Measurements from ENCODE around the gene NR5A1. TPM values are rescaled to one million over a fixed set of nuclear protein-coding genes. Genes with fewer than 3 reads are reported as not detected.

Gene NR5A1
- total RNA-seq (2014; rRNA removed; shearing (Covaris generic)) (not detected in 2 replicates), polyA plus RNA-seq (2016; fragmentation: Nextera tagmentation; extraction: Ambion mirVana) (not detected in 2 replicates)

DNA sequence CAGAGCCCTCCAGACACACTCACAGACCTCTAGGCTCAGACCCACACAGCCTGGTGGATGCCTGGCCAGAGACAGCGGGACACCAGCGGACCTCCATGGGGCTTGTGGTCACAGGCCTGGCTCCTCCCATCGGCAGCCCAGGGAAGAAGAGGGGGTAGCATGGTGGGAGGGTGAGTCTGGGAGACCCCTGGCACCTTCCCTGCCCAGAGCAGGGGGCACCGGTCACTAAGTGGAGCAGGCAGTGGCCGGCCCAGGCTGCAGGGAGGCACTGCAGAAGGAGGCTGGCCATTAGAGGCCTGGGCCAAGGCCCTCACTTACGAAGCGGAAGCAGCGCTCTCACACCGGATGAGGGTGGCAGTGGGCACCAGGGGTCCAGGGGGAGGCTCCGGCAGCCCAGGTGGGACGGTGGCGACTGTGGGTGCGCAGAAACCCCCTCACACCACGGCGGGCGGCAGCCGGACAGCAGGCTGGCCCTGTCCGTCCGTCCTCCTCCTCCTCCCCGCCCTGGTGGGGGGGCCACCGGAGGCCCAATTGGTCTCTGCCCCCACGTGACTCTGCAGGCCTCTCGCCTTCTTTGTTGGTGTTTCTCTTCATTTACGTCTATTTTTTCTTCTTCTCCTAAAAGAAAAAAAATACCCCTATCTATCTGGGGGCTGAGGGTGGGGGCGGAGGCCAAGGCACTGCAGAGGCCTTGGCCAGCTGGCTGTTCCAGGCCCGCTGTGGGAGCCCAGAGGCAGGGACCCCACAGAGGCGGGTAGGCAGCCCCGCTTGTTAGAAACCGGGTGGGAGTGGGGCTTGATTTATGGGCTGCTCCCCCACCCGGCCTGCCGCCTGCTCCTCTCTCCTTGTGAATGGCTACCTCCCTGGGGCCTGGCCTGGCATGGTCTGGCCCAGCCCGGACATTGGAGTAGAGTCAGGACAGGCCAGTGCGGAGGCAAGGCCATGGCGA lies at the start of gene NR5A1:
TSS of gene NR5A1 (minus strand) at position 469 of the 949 bp plus-strand sequence. CDS start 4,004 bp downstream, outside the sequence.
- no peaks in the 10 kb centered on the region for H3K4me1 ChIP-seq (ENCODE audit: insufficient read depth)
- WGBS, 2 experiments (ENCODE audit: low coverage in 1 of 2, low lambda C conversion rate in 2 of 2, missing lambda C conversion rate in 2 of 2), result 86 to 90% methylated on average over 25 to 32 of the region's 34 CpGs
- no peaks in the 10 kb centered on the region for H3K36me3 ChIP-seq (ENCODE audit: low read depth)
- in situ Hi-C loops (cut with MboI), result no loop called here
- H3K4me2 ChIP-seq (ENCODE audit: unreplicated experiment), result no peak within 1 kb of the TSS
- H3K4me3 ChIP-seq, result no peak within 1 kb of the TSS
- DNase-seq, result no peak
- H4K20me1 ChIP-seq (ENCODE audit: insufficient read depth), result no peaks in the 10 kb centered on the region
- no peaks in the 10 kb centered on the region for H3F3A ChIP-seq (ENCODE audit: insufficient read depth)
- TF ChIP-seq EZH2phosphoT487 (IDR thresholded peaks at IDR 0.05; ENCODE audit: insufficient read depth, low read depth) (no peak), EZH2 (IDR thresholded peaks at IDR 0.05; ENCODE audit: insufficient read depth, poor library complexity, severe bottlenecking) (no peak)
- H2AFZ ChIP-seq, result no peak within 1 kb of the TSS
- H3K79me2 ChIP-seq (ENCODE audit: insufficient read depth), result no peaks in the 10 kb centered on the region
- no peaks in the 10 kb centered on the region for H3K9me2 ChIP-seq (ENCODE audit: insufficient read depth)
- no peak within 1 kb of the TSS for H3K27ac ChIP-seq
- no peak within 1 kb of the TSS for H3K9ac ChIP-seq
- no peaks in the 10 kb centered on the region for H3K9me3 ChIP-seq (ENCODE audit: low read depth)
- peaks cover 34% of the 10 kb centered on the region for H3K27me3 ChIP-seq (replicated peaks; ENCODE audit: insufficient read depth)

DNA sequence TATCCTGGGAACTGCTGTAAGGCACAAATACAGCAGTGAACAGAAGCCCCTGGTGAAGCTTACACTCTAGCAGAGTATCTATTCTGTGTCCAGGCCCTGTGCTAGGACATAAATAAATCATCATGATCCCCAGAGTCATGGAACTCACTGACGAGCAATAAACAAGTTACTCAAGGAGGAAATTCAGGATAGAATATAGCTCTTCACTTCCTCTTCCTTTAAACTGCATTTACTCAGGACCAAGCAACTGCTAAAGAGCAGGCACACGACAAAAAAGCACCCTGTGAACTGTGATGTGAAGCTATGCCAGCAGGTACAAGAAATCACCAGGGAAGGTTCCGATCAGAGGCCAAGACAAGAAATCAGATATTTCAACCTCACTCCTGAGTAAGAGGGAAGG lies 47.8 kb upstream of the NR5A1 start:
- no peak overlapping the region for H3K4me3 ChIP-seq
- H3K9me2 ChIP-seq (ENCODE audit: insufficient read depth), result no peaks in the 10 kb centered on the region
- H3F3A ChIP-seq (ENCODE audit: insufficient read depth), result peaks cover 36% of the 10 kb centered on the region
- in situ Hi-C loops (cut with MboI), result no loop called here
- H3K4me2 ChIP-seq (ENCODE audit: unreplicated experiment), result no peak overlapping the region
- no peak overlapping the region for H3K27ac ChIP-seq
- no peak overlapping the region for H3K9ac ChIP-seq
- no peak for TF ChIP-seq EZH2 (IDR thresholded peaks at IDR 0.05; ENCODE audit: insufficient read depth, poor library complexity, severe bottlenecking)
- no peak for TF ChIP-seq EZH2phosphoT487 (IDR thresholded peaks at IDR 0.05; ENCODE audit: insufficient read depth, low read depth)
- no peaks in the 10 kb centered on the region for H3K9me3 ChIP-seq (ENCODE audit: low read depth)
- no peak overlapping the region for H2AFZ ChIP-seq
- H4K20me1 ChIP-seq (ENCODE audit: insufficient read depth), result no peaks in the 10 kb centered on the region
- no peak for DNase-seq
- no peaks in the 10 kb centered on the region for H3K79me2 ChIP-seq (ENCODE audit: insufficient read depth)
- no peaks in the 10 kb centered on the region for H3K36me3 ChIP-seq (ENCODE audit: low read depth)
- H3K4me1 ChIP-seq (ENCODE audit: insufficient read depth), result peaks cover 44% of the 10 kb centered on the region
- no peaks in the 10 kb centered on the region for H3K27me3 ChIP-seq (replicated peaks; ENCODE audit: insufficient read depth)
- WGBS, 2 experiments (ENCODE audit: low coverage in 1 of 2, low lambda C conversion rate in 2 of 2, missing lambda C conversion rate in 2 of 2), result 94% methylated on average over 3 of the region's 3 CpGs

DNA sequence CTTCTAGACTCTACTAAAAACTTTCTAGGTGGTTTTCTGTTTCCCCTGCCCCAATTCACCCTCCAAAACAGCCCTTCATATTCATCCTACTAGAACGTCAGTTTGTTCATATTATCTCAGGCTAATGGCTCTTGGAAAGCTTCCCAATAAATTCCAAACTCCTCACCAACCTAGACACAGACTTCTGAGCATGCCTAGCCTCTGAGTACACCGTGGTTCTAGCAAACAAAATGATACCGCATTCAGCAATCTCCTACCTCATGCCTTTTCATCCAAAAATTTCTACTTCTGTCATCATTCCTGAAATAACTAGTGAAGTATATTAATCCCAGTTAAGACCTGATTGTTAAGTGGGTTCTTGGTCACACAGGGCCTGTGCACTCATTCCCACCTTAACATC lies 46.5 kb upstream of the NR5A1 start:
- Histone ChIP-seq H3K27ac (peak overlapping the region; percentile 56), H3K4me3 (no peak overlapping the region), H4K20me1 (ENCODE audit: insufficient read depth) (no peaks in the 10 kb centered on the region), H3K9me3 (ENCODE audit: low read depth) (no peaks in the 10 kb centered on the region), H3K4me1 (ENCODE audit: insufficient read depth) (peaks cover 38% of the 10 kb centered on the region), H3K36me3 (ENCODE audit: low read depth) (no peaks in the 10 kb centered on the region), H3K4me2 (ENCODE audit: unreplicated experiment) (peak overlapping the region; percentile 38), H3K9ac (no peak overlapping the region), H3F3A (ENCODE audit: insufficient read depth) (peaks cover 36% of the 10 kb centered on the region), H3K79me2 (ENCODE audit: insufficient read depth) (no peaks in the 10 kb centered on the region), H3K9me2 (ENCODE audit: insufficient read depth) (no peaks in the 10 kb centered on the region), H3K27me3 (replicated peaks; ENCODE audit: insufficient read depth) (no peaks in the 10 kb centered on the region), H2AFZ (no peak overlapping the region)
- WGBS, 2 experiments (ENCODE audit: low coverage in 1 of 2, low lambda C conversion rate in 2 of 2, missing lambda C conversion rate in 2 of 2), result 13 to 16% methylated on average over 3 of the region's 3 CpGs
- DNase-seq, result peak; percentile 86
- in situ Hi-C loops (cut with MboI), result no loop called here
- TF ChIP-seq EZH2phosphoT487 (IDR thresholded peaks at IDR 0.05; ENCODE audit: insufficient read depth, low read depth), result no peak
- TF ChIP-seq EZH2 (IDR thresholded peaks at IDR 0.05; ENCODE audit: insufficient read depth, poor library complexity, severe bottlenecking), result no peak

DNA sequence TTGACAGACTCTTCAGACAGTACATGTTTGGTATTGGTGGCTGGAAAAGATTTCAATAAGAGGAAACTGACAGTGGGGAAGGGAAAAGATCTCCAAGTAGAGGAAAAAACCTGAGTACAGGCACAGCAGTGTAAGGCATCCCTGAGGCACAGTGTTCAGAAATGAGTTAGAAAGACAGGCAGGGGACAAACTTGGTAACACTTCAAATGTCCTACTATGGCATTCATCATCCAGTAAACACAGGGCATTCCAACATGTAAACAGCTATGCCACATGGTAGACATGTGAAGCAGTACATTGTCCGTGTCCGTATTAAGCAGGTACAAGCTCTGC lies 45.0 kb upstream of the NR5A1 start:
- H3K27me3 ChIP-seq (replicated peaks; ENCODE audit: insufficient read depth), result no peaks in the 10 kb centered on the region
- no peaks in the 10 kb centered on the region for H3K9me2 ChIP-seq (ENCODE audit: insufficient read depth)
- WGBS, 2 experiments (ENCODE audit: low coverage in 1 of 2, low lambda C conversion rate in 2 of 2, missing lambda C conversion rate in 2 of 2), result 96 to 100% methylated on average over 2 of the region's 2 CpGs
- H2AFZ ChIP-seq, result peak overlapping the region; percentile 54
- H3K4me2 ChIP-seq (ENCODE audit: unreplicated experiment), result peak overlapping the region; percentile 26
- peaks cover 38% of the 10 kb centered on the region for H3K4me1 ChIP-seq (ENCODE audit: insufficient read depth)
- H3K4me3 ChIP-seq, result no peak overlapping the region
- no peaks in the 10 kb centered on the region for H3K79me2 ChIP-seq (ENCODE audit: insufficient read depth)
- H4K20me1 ChIP-seq (ENCODE audit: insufficient read depth), result no peaks in the 10 kb centered on the region
- TF ChIP-seq EZH2 (IDR thresholded peaks at IDR 0.05; ENCODE audit: insufficient read depth, poor library complexity, severe bottlenecking) (no peak), EZH2phosphoT487 (IDR thresholded peaks at IDR 0.05; ENCODE audit: insufficient read depth, low read depth) (no peak)
- H3K9me3 ChIP-seq (ENCODE audit: low read depth), result no peaks in the 10 kb centered on the region
- peak overlapping the region; percentile 57 for H3K27ac ChIP-seq
- in situ Hi-C loops (cut with MboI), result no loop called here
- DNase-seq, result no peak
- H3F3A ChIP-seq (ENCODE audit: insufficient read depth), result peaks cover 36% of the 10 kb centered on the region
- H3K36me3 ChIP-seq (ENCODE audit: low read depth), result no peaks in the 10 kb centered on the region
- H3K9ac ChIP-seq, result peak overlapping the region; percentile 25

Measured in GM23248 (cell line).